Stimulated activated CD4-positive, alpha-beta T cell treated with anti-CD3 and anti-CD28 coated beads, TNF-alpha, amount 100 ng/mL, for 1 hour (primary cell): Measurements from ENCODE around the gene CCDC27.
"Not testable (repeated sequence)": the region's sequence is repeated elsewhere in the genome, so short reads cannot be mapped to it uniquely, and the experiment has no call there.

Source experiments
- DNase-seq, 3 donors: peaks; one replicate each; pipeline ENCODE4 v3.0.0-alpha.2; 2020; ENCODE audit warnings: low read depth in 3 of 3, low spot score in 1 of 3

The CCDC27 gene

DNA sequence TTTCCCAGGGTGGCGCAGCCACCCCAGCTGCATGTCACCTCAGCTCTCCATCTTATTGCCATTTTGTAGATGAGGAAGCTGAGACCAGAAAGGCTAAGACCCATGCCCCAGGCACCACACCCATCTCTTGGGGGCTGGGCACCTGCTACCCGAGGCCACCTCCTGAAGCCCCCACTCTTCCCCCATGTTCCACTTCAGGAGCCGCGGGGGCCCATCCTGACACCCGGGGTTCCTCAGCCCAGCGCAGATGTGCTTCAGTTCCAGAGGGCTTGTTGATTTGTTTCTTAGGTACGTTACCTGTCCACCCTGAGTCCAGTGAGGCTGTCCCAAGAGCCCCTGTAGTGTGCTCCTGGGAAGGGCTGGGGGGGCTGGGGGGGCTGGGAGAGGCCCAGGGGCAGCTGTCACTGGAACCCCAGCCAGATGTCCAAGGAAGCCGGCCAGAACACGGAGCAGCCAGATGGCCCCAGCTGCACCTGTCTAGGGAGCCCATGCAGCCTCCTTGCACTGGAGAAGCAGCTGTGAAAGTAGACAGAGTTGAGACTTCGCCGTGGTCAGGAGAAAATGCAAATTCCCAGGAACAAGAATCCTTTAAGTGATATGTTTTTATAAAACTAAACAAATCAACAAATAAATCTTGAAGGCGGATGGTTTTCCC is 17.1 kb upstream of the CCDC27 start:
- no peak for DNase-seq

- DNase-seq: no peak
Measured at GRCh38 chr1:3735688-3736087, 16.6 kb upstream of the CCDC27 start.

GRCh38 chr1:3736131-3736561 is 16.1 kb upstream of the CCDC27 start:
- DNase-seq: no peak

GRCh38 chr1:3736708-3737107 is 15.5 kb upstream of the CCDC27 start:
- DNase-seq: no peak

- no peak for DNase-seq
Measured at GRCh38 chr1:3738943-3739342, 13.3 kb upstream of the CCDC27 start.

DNA sequence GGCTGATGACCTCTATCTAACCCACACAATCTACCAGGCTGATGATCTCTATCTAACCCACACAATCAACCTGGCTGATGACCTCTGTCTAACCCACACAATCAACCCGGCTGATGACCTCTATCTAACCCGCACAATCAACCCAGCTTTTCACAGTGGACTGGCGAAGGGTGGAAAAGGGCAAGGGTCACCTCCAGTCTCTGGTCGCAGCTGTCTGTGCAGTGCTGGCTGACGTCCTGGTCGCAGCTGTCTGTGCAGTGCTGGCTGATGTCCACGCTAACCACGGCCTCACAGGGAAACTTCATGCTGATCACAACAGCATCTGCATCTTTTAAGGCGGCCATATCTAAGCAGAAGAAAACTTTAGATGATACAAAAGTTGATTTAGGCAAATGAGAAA is 12.2 kb upstream of the CCDC27 start:
- no peak for DNase-seq

DNA sequence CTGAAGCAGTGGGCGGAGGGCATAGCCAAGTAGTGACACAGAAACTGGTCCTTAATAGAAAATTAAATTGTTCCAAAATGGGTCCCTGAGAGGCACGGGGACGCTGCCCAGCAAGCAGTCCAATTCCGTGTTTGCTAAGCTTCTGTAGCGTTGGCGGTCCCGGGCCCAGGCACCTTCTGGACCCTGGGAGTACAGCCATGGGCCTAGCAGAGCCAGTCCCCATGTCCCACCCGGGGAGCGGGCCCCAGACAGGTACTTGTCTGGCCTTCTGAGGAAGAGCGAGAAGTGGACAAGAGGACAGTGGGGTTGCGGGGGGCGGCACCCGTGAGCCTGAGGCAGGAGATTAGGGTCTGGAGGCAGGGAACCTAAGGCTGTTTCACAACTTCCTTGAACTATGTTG is 11.5 kb upstream of the CCDC27 start:
- DNase-seq: no peak

DNA sequence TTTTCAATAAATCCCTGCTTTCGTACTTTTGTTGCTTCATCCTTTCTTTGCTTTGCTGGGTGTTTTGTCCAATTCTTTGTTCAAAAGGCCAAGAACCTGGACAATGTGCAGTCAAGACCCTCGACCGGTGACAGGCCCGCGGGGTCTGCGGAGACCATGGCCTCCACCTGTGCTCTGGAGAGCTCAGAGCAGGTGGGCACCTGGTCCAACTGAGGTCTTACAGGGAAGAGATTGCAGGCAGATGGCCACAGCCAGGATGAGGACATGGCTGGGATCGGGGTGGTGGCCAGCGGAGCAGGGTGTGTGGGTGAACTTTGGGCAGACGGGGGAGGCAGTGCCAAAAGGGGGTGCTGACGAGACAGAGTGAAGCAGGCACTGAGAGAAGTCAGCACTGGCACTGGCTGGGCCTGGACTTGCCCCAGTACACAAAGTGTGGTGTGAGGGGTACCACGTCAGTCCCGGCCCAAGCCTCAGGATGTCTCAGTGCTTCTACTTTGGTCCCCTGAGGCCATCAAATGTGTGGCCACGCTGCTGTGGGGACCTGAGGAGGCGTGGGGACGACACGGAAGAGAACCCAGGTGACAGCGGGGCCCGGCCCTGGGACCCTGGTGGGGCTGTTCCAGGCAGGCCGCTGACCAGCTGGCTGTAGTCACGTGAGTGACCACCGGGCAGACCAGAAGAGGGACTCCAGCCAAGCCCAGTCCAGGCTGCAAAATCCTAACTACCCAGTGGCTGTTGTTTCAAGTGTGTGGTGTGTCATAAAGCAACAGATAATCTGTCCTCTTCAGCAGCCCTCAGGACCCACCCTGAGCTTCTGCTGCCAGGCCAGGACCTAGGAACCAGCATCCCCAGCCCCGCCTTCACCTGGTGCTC is 10.4 kb upstream of the CCDC27 start:
- DNase-seq: no peak

- DNase-seq: no peak
Measured at GRCh38 chr1:3742439-3743298, 9.6 kb upstream of the CCDC27 start.

DNA sequence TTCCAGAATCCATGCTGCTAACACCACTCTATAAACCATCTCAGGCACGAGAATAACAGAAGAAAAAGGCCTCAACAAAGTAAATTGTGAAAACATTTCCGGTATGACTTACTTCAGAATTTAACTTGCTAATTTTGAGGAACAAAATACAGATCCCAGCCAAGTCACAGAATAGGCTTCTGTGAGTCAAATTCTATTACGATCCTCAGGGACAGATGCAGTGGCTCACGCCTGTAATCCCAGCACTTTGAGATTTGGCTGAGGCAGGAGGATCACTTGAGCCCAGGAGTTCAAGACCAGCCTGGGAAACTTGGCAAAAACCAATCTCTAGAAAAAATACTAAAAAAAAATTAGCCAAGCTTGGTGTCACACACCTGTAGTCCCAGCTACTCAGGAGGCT is 8.8 kb upstream of the CCDC27 start:
- DNase-seq: no peak

DNA sequence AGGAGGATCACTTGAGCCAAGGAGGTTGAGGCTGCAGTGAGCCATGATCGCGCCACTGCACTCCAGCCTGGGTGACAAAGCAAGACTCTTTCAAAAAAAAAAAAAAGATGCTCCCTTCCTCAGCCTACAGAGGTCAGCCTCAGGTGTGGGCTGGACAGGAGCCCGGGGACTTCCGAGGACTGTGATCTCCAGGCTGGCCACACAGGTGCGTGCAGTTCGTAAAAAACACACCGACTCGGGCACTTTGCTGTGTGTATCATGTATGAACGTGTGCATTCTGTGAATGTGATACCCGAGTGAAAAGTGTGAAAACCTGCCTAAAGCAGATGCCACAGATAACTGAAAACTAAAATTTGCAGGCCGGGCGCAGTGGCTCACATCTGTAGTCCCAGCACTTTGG is 8.4 kb upstream of the CCDC27 start:
- no peak for DNase-seq

DNA sequence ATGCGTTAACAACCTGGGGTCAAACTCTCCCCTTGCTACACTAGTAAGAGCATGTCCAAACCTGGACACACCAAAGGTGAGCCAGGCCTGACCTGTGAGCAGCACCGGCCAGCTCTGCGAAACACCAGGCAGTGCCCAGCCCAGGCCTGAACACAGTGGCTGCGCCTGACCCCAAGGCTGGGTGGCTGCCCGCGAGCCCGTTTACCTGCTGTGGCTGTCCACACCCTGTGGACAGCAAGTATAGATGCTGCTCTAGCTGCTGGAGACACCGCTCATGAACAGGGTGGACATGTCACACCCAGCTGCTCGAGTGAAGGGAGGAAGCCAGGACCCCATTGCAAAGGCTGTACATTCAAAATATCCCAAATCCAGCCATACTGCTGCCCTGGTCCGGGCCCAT is 7.6 kb upstream of the CCDC27 start:
- no peak for DNase-seq

- DNase-seq: no peak
Measured at GRCh38 chr1:3745071-3745470, 7.2 kb upstream of the CCDC27 start.

DNA sequence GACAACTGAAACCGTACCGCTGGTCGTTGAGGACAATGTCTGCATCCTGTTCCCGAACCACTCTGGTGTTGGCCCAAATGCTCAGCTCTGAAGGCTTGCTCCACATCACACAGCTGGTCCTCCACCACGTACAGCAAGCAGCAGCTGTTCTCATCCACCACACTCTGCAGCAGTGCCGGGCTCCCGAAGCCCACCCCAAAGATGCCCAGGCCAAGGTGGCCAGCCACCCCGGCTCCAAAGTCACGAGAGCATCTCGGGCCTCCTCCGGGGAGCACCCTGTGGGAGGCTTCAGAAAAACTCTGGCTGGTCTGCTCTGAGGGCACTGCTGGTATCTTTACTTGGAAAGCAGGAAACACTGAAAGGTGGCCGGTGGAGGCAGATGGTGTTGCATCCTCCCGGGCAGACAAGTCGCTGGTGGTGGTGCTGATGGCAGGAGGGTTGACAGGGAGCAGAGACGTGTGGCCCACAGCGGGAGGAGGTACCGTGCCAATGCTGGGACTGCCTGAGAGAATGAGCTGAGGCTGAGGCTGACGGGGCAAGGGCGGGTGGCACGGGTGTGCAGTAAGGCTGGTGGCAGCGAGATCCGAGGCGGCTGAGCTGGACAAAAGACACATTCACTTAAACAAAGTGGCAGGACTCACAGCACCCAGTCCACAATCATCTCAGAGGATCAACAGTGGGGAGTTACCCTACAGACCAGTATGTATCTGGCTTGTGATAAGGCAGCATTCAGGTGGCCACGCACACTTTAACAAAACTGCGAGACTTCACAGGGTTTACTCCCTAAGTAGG is 6.5 kb upstream of the CCDC27 start:
- DNase-seq: no peak

DNA sequence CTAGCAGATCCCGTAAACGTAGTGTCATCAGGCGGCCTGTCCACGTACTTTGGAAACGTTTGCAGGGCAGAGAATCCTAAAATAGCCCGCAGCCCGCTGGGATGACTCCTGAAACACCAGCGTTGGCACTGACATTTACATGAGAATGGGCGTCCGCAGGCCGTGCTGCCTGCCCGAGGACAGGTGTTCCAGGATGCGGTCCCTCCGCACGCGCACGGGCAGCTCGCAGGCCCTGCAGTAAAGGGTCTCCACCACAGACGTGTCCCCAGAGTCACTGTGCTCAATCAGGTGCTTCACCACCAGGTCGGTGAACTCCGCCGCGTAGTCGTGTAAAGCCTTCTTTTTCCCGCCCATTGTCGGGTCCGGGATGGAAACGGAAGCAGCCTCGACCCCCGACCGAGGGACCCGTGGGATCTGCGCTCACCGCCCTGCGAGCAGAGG is 5.8 kb upstream of the CCDC27 start:
- DNase-seq: no peak

- peak; percentile 67 to 88 (median 73) for DNase-seq
Measured at GRCh38 chr1:3746830-3747521, 5.3 kb upstream of the CCDC27 start.

DNA sequence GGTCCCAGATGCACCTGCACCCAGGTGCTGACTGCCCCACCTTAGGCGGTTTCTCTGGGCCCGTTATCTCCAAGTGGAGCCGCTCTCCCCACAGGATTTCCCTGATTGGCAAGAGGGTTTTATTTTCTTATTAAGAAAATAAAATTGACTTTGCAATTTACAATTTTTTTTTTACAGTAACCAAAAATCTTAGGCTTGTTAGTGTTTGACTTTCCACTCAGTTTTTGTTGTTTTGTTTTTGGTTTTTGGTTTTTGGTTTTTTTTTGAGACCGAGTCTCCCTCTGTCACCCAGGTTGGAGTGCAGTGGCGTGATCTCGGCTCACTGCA is 4.8 kb upstream of the CCDC27 start:
- no peak for DNase-seq

- no peak for DNase-seq
Measured at GRCh38 chr1:3747903-3748302, 4.3 kb upstream of the CCDC27 start.

DNA sequence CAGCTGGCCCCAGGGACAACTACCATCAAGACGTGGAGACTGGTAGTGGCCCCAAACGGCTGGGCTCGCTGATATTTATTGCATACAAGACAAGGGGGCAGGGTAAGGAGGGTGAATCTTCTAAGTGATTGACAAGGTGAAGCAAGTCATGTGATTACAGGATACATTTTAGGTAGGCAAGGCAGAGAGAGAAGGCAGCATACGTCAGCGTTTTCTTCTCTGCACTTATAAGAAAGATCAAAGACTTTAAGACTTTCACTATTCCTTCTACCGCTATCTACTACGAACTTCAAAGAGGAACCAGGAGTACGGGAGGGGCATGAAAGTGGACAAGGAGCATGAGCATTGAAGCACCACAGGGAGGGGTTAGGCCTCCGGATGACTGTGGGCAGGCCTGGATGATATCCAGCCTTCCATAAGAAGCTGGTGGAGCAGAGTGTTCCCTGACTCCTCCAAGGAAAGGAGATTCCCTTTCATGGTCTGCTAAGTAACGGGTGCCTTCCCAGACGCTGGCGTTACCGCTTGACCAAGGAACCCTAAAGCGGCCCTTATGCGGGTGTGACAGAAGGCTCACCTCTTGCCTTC is 3.8 kb upstream of the CCDC27 start:
- DNase-seq: not testable (repeated sequence)

- DNase-seq: no peak
Measured at GRCh38 chr1:3749512-3749911, 2.7 kb upstream of the CCDC27 start.
